Activated T-cell treated with anti-CD3 and anti-CD28 coated beads, Interleukin-2, amount 50 U/mL, for 48 hours (primary cell): Measurements from ENCODE around the gene BAIAP2.
"Not testable (repeated sequence)": the region's sequence is repeated elsewhere in the genome, so short reads cannot be mapped to it uniquely, and the experiment has no call there.

ENCODE experiments used
- DNase-seq, 2 experiments: peaks; one replicate each; pipeline ENCODE4 v3.0.0-alpha.2; 2020

The BAIAP2 gene

GRCh38 chr17:81144423-81144781, 109.5 kb downstream of the BAIAP2 start:
- no peak for DNase-seq

- DNase-seq: not testable (repeated sequence)
These were observed 111.3 kb downstream of the BAIAP2 start for GRCh38 chr17:81146208-81146607.

GRCh38 chr17:81147701-81148100, 112.8 kb downstream of the BAIAP2 start:
- no peak for DNase-seq

- DNase-seq: no peak
These were observed 113.6 kb downstream of the BAIAP2 start for GRCh38 chr17:81148571-81148970.

- no peak for DNase-seq
These were observed 114.1 kb downstream of the BAIAP2 start for GRCh38 chr17:81148986-81149533.

- no peak for DNase-seq
These were observed 115.6 kb downstream of the BAIAP2 start for GRCh38 chr17:81150377-81151077.

GRCh38 chr17:81151278-81151677, 116.3 kb downstream of the BAIAP2 start:
- DNase-seq: no peak

- no peak for DNase-seq
These were observed 117.4 kb downstream of the BAIAP2 start for GRCh38 chr17:81152288-81152828.

- no peak for DNase-seq
These were observed 118.4 kb downstream of the BAIAP2 start for GRCh38 chr17:81153340-81153803.

- not testable (repeated sequence) for DNase-seq
These were observed 119.1 kb downstream of the BAIAP2 start for GRCh38 chr17:81154016-81154415.

GRCh38 chr17:81154961-81155360, 120.0 kb downstream of the BAIAP2 start:
- DNase-seq: no peak

- DNase-seq: no peak
These were observed 122.2 kb downstream of the BAIAP2 start for GRCh38 chr17:81156866-81157805.

GRCh38 chr17:81157848-81158687, 123.1 kb downstream of the BAIAP2 start:
- no peak for DNase-seq

GRCh38 chr17:81158688-81159590, 124.0 kb downstream of the BAIAP2 start:
- DNase-seq: no peak

GRCh38 chr17:81159611-81160265, 124.8 kb downstream of the BAIAP2 start:
- DNase-seq: no peak

- DNase-seq: no peak
These were observed 125.4 kb downstream of the BAIAP2 start for GRCh38 chr17:81160306-81160705.

GRCh38 chr17:81160747-81161453, 125.9 kb downstream of the BAIAP2 start:
- DNase-seq: no peak

- no peak for DNase-seq
These were observed 126.6 kb downstream of the BAIAP2 start for GRCh38 chr17:81161536-81161935.

- no peak for DNase-seq
These were observed 127.0 kb downstream of the BAIAP2 start for GRCh38 chr17:81161972-81162371.

- no peak for DNase-seq
These were observed 127.5 kb downstream of the BAIAP2 start for GRCh38 chr17:81162491-81162890.
